GM19328 (cell line): ENCODE results near the gene UBFD1.
"Not testable (repeated sequence)": the region's sequence is repeated elsewhere in the genome, so short reads cannot be mapped to it uniquely, and the experiment has no call there.

Experiments used
- ATAC-seq: cut with Tn5 transposase; IDR thresholded peaks from one replicate; pipeline ENCODE4 v1.9.1; 2021; ENCODE audit warnings: mild to moderate bottlenecking, moderate library complexity; ENCODE audit not compliant: unreplicated experiment

UBFD1 gene

GRCh38 chr16:23564575-23565363, 7.2 kb downstream of the UBFD1 start:
- ATAC-seq = no peak

DNA sequence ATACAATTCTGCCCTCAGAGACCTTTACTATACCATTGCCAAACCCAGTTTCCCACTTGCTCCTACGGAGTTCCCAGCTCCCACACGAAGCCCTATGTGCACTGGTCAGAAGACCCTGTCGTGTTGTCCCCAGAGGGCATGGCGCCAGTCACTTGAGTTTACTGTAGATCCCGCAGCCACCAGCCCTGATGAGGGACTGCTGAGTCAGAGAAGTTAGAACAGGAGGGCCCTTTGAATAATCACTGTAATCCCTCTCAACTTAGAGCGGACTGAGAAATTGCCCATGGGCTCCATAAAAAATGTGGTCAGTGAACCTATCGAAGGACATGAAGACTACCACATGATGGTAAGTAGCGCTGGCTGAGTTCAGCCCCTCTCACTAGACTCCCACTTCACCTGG, 9.2 kb downstream of the UBFD1 start:
- no peak for ATAC-seq

DNA sequence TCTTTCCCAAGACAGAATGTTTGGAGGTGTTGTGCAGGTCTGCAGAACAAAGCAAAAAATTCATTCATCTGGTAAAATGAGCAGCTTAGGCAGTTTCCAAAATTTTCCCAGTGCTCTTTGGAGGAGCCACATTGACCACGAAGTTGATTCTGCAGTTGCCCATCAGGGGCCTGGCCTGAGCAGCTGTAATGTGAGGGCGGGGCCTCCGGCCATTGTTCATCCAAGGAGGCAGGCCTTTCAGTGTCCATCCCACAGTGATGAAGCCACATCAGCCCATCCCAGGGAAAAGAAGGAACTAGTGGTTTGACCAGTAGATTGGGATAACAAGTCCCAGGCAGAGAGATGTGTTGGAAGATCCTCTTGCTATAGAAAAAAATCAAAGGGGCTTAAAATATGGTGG, 10.1 kb downstream of the UBFD1 start:
- ATAC-seq = no peak

DNA sequence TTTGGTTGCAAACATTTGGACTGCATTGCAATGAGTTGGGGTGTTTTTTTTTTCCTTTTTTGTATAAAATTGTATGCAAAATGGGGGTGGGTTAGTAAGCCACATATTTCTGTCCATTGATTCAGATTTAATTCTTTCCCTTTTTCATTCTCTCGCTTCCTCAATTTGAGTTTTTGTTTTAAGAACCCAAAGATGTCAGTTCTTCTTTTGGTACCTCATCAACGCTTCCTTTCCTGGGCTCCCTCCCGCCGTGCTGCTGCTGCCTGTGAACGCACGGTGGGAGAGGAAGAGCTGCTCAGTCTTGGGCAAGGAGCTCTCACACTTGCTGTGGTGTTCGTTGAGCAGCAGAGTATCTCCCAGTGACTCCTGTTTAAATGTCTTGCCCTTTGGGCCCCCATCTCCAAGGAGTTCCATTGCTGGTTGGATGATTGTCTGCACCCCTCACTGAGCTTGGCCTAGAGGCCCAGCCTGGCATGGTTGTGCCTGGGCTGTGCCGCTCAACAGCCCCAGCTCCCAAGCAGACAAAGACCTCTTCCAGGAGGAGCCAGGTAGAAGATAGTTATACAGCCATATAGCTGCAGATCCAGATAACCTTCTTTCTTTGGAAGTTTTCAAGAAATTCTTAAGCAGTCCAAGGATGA, 13.6 kb downstream of the UBFD1 start:
- no peak for ATAC-seq

DNA sequence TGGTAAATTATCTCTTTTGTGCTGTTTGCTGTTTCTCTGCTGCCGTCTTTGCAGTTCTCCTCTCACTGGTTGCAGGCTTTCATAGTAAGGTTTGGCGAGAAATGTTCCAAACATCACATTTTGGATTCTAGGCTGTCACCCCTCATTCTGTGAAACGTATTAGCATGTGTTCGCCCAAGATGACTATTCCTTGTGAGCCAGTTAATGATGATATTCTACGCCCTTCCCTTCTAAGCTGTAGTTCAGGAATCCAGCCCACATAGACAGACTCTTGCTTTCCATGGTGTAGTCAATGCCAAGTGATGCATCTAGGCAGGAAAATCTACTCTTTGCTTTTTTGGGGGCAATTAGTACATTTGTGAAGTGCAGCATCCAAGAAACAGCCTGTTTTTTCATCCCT, 14.4 kb downstream of the UBFD1 start:
- no peak for ATAC-seq

DNA sequence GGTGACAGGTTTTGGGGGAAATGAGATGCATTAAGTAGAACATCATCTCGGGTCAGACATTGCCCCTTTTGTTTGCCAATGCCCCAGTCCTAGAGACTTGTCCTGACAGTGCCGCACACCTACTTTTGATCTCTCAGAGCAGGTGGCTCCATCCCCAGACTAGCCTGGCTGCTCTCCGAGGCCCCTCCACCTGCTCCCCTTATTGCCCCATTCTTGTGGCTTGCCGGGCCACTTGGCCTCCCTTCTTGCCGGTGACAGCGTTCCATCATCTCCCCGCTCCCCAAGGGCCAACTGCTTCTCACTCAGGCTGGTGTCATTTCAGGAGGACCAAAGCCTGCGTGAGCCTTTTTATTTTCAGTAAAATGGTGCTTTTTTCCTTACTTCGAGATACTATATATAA, 14.9 kb downstream of the UBFD1 start:
- ATAC-seq = no peak

GRCh38 chr16:23573817-23574216, 16.3 kb downstream of the UBFD1 start:
- no peak for ATAC-seq

DNA sequence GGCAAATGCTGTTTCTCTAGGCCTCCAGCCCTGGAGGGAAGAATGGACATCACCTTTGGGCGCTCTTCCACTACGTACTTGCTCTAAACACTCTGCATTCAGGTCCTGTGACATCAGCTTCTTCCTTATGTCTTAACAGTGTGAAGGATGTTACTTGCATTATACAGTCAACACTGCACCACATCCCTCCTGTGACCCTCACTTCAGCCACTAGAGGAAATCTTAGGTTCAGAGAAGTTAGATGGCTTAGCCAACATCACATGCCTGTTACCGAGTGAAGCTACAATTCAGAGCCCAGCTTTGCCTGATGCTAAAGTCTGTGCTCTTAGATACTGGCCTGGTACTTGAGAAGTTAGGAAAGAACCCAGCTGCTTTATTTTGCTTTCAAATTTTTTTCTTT, 18.3 kb downstream of the UBFD1 start:
- no peak for ATAC-seq

GRCh38 chr16:23577493-23577892, 20.0 kb downstream of the UBFD1 start:
- no peak for ATAC-seq

DNA sequence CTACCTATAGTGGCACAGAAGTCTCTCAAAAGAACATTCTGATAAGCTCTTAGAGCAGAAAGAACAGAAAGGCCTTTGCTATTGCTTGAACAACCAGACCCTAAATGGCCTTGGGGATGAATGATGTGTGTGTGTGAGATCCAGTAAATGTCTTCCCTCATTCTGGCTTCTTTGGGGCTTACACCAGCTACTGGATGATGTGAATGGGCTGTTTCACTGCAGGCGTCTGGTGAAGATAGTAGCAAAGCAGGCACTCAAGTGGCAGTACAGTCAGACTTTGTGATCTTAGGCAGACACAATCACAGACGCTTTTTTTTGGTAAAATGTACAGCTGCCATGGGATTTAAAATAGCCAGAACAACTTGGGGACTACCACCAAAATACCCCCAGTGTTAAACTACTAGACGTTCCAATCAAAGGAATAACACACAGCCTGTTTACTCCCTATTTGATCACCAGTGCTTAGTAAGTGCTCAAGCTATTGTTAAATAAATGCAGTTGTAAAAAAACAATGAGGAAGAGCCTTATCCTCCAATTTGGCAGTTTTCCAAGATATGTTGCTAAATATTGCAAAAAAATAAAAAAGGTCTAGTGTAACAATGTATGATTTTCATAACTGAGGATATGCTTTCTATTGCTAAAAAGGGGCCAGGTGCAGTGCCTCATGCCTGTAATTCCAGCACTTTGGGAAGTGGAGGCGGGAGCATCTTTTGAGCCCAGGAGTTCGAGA, 20.7 kb downstream of the UBFD1 start:
- no peak for ATAC-seq

DNA sequence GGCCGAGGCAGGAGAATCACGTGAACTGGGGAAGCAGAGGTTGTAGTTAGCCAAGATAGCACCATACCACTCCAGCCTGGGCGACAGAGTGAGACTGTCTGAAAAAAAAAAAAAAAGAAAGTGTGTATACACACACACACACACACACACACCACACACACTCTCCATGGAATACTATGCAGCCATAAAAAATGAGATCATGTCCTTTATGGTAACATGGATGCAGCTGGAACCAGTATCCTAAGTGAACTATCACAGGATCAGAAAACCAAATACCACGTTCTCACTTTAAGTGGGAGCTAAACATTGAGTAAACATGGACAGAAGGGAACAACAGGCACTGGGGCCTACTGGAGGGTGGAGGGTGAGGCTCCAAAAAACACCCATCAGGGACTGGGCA, 21.8 kb downstream of the UBFD1 start:
- no peak for ATAC-seq

GRCh38 chr16:23580391-23580790, 22.9 kb downstream of the UBFD1 start:
- no peak for ATAC-seq

DNA sequence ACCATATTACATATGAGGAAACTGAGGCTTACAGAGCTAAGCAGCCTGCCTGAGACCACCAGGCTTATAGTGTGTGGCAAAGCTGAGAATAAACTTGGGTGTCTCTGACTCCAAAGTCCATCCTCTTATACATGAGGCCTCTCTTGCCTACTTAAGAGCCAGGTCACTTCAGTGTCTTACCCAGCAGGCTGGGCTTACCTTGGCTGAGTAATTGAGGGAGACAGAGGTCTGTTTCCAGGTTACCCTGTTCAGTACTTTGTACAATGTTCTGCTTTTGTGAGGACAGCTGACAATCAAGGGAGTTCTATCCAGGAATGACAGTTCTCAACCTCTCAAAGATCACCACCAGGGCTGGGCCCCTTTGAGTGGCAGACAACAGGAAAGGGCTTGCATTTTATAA, 24.2 kb downstream of the UBFD1 start:
- no peak for ATAC-seq

GRCh38 chr16:23583271-23583670, 25.7 kb downstream of the UBFD1 start:
- ATAC-seq = not testable (repeated sequence)

DNA sequence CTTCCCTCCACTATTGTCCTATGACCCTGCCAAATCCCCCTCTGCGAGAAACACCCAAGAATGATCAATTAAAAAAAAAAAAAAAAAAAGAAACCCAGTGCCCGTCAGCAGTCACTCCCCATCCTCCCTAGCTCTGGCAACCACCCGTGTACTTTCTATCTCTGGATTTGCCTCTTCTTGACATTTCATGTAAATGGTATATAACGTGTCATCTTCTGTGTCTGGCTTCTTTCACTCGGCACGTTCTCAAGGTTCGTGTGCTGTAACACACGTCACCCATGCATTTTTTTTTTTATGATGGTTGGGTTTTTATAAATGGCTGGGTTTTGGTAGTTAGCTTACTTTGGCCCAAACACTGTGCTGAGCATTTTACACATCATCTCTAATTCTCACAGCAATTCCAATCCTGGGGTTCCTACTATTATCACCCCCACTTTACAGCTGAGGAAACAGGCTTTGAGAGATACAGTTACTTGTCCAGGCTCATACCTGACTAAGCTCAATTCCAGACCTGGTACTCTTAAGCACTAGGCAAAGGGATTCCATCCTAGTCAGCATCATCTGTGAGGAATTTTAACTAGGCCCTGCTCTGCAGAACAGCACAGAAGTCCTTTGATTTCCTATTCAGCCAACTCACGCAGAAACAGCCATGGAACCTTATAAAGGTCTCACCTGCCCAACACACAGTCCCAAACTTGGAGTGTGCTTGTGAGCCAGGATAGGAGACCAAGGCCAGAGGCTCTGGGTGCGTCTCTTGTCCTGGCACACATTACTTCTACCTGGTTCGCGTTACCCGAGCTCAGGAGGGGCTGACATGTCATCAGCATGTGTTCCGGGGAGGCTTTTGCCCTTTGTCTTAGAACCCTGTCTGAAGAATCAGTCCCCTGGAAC, 26.9 kb downstream of the UBFD1 start:
- ATAC-seq = no peak

DNA sequence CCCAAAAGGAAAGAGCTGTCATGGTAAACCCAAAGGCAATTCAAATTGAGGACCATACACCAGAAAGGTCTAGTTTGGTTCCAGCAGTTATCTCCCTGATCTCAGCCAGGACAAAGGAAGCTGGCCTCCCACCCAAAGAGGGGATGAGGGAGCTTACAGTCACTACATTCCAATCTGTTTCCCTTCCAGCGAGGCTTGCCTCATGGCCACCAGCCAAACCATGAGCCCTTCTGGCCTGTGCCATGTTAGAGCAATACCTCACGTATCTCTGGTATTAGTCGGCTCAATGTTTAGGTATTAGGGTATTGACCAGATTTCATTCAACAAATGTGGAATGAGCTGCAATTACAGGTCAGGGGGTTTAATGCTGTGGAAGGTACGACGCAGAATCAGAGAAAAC, 30.2 kb downstream of the UBFD1 start:
- ATAC-seq = no peak

DNA sequence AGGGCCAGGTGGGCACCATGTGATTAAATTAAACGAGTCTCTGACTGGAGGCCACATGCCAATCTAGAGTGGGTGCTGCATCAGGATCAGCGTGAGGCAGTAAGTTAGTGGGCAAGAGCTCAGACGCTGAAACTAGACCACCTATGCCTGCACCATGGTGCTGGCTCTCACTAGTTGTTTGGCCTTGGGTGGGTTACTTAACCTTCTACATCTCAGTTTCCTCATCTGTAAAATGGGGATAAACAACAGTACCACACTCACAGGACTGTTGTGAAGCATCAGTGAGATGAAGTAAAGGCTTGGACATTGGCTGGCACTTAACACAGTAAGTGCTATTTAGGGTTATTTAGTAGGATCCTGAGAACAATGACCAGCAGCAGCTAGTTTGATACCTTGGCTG, 32.7 kb downstream of the UBFD1 start:
- no peak for ATAC-seq

DNA sequence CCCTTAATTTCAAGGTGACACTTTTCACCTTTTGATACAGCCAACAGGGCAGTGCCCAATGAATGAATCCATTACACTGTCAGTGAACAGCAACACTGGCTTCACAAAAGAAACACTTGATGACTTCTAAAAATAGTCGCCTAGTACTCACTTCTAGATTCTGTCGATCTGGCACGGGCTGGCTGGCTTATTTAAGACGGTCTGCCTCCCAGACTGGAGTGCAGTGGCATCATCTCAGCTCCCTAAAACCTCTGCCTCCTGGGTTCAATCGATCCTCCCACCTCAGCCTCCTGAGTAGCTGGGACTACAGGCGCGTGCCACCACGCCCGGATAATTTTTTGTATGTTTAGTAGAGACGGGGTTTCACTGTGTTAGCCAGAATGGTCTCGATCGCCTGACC, 36.7 kb downstream of the UBFD1 start:
- ATAC-seq = no peak

- ATAC-seq = no peak
Observed at GRCh38 chr16:23595246-23595950, 37.9 kb downstream of the UBFD1 start.

DNA sequence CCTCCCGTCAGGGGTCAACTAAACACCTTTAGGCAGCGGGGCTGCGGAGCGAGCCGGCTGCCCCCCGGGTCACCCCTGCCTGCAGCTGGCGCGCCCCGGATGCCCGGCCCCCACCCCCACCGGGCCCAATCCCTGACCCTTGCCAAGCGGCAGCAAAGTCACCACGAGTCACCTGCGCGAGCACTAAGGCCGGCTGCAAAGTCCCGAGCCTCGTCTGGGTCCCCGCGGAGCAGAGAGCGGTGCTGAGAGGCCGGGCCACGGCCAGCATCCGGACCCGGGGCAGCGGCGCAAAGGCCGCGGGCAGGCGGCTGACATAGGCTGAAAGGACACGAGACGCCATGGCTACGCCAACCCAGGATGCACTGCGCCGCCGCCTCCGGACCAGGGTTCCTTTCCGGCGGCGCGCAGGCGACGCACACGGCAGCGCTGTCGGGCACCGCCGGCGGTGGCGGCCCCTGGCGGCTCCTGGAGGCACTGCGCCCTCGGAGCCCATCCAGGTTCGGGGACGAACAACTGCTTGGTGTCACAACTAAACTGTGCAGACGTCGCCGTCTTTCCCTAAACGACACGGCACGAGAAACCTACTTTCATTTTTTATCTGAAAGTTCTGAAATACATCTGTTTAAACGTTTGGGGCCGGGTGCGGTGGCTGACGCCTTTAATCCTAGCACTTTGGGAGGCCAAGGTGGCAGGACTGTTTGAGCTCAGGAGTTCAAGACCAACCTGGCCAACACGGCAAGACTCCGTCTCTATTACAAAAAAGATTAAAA, 38.6 kb downstream of the UBFD1 start, which contains the start of gene NDUFAB1:
Gene NDUFAB1, minus strand, starts transcription at position 366 of the 770 bp plus-strand sequence. Its CDS starts 26 bp downstream, at position 340.
- ATAC-seq = peak; percentile 95
